HG03135 (cell line): ENCODE data around the gene EGFR.

Experiments
- ATAC-seq: cut with Tn5 transposase; IDR thresholded peaks from one replicate; pipeline ENCODE4 v1.9.1; 2021; ENCODE audit warnings: mild to moderate bottlenecking, moderate library complexity; ENCODE audit not compliant: unreplicated experiment

EGFR gene

DNA sequence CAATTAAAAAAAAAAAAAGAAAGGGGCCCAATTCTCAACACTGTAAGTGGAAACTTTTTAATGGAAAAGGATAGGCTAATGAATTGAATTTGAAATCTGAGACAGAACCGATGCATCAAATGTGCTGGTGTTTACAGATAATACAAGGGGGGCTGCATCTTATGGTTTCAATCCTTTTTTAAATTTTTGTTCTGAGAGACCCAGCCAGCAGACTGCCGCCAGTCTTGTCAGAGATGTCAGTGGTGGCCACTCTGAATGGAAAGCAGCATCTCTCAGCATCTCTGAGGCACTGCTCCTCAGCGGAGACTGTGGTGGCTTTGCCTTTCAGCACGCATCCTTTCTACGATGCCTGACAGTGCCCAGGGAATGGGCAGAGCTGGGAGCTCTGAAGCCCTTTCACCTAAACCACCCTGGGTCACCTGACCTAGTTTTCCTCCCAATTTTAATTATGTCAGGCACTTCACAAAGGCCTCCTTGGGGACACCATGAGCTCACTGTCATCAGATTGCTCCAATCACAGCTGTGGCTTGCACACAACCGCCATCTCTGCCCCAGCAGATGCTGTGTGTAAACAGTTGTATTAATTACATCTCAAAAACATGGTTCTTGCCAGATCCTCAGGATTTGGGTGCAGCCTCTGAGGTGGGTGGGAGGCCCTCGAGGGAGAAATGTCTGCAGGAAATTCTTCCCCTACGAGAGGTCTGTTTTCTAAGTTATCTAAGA lies 81.2 kb downstream of the EGFR start:
- no peak for ATAC-seq

- no peak for ATAC-seq
Observed at GRCh38 chr7:55100544-55101327, 81.9 kb downstream of the EGFR start.

GRCh38 chr7:55101359-55101758 lies 82.5 kb downstream of the EGFR start:
- no peak for ATAC-seq

- no peak for ATAC-seq
Observed at GRCh38 chr7:55104123-55104522, 85.3 kb downstream of the EGFR start.

- no peak for ATAC-seq
Observed at GRCh38 chr7:55104712-55105433, 86.1 kb downstream of the EGFR start.

GRCh38 chr7:55105952-55106351 lies 87.1 kb downstream of the EGFR start:
- no peak for ATAC-seq

- no peak for ATAC-seq
Observed at GRCh38 chr7:55107946-55108345, 89.1 kb downstream of the EGFR start.

DNA sequence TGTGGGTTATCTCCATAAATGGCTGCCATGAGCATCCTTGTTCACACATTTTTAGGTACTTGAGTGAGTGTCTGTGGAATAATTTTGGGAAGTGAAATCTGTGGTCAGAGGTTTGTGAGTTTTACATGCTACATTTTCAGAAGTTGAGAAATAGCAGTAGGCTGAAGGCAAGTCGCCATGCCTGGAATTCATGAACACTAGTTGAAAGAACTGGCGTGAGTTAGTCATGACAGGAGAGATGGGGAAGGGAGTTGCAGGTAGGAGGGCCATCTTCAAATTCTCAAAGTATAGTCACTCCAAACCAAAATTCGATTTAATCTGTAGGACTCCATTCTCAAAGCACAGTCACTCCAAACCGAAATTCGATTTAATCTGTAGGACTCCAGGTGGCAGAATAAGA lies 89.6 kb downstream of the EGFR start:
- no peak for ATAC-seq

- no peak for ATAC-seq
Observed at GRCh38 chr7:55108818-55109217, 90.0 kb downstream of the EGFR start.

- no peak for ATAC-seq
Observed at GRCh38 chr7:55109404-55110167, 90.8 kb downstream of the EGFR start.

DNA sequence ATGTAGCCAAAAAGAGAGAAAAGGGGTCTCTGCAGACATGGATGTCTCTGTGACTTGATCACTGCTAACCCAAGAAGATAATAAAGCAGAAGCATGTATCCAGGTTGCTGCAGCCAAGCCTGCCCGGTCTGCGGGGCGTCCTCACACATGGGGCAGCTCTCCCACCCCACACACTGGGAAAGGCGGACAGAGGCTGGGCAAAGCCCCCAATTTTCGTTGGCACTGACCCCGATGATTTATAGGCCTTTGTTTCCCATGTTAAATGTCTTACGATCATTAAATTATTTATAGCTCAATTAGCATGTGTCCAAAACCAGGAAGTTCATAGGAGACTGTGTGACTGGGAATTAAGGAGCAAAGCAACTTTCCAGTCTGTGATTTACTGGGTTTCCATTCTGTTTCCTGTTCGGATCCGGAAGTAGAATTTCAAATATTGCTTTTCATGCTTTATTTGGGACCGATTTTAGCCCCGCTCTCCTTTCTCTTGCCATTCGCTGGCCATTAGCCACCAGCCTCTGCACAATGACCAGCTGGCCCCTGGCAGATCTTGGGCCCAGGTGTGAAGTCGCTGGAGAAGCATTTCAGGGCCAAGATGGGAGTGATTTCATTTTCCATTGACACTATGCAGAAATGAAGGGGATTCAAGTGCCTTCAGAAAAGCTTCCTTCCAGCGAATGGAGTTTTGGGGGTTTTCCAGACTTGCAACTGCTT lies 91.6 kb downstream of the EGFR start:
- ATAC-seq, result no peak

- no peak for ATAC-seq
Observed at GRCh38 chr7:55110993-55111361, 92.2 kb downstream of the EGFR start.

- no peak for ATAC-seq
Observed at GRCh38 chr7:55112056-55112455, 93.2 kb downstream of the EGFR start.

GRCh38 chr7:55113760-55114540 lies 95.1 kb downstream of the EGFR start:
- ATAC-seq, result no peak

- ATAC-seq, result no peak
Observed at GRCh38 chr7:55117286-55117685, 98.5 kb downstream of the EGFR start.

GRCh38 chr7:55118426-55118825 lies 99.6 kb downstream of the EGFR start:
- no peak for ATAC-seq

DNA sequence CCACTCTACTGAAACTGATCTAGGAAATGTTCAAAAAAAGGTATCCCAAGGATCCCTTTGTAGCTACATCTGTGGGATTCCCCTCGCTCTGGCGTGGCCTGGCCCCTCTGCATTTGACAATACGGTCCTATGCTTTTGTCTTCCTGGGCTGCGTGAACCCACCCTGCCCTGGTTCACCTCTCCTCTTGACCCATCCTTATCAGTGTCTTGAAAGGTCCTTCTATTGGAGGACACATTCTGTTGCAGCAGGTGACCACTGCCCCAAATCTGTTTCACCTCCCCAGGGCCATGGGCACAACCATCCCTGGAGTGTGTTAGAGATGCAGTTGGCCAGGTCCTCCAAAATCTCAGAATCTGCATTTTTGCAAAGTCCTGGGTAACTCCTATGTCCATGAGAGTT lies 100.8 kb downstream of the EGFR start:
- ATAC-seq, result no peak

GRCh38 chr7:55120074-55120473 lies 101.3 kb downstream of the EGFR start:
- no peak for ATAC-seq

GRCh38 chr7:55120501-55121198 lies 101.8 kb downstream of the EGFR start:
- no peak for ATAC-seq
